Loucy (cell line): ENCODE results near the gene ARMC9.

Experiments used
- H2AFZ ChIP-seq: fragments of 200-600 bp; sonication (generic); 2 replicates; pipeline ENCODE4 v1.6.0; 2016; ENCODE audit warnings: antibody characterized with exemption, mild to moderate bottlenecking, low read length, moderate library complexity
- H3F3A ChIP-seq: fragments of 200-600 bp; 2 replicates; pipeline ENCODE4 v1.6.0; 2016; ENCODE audit warnings: antibody characterized with exemption, low read depth, mild to moderate bottlenecking
- H3K27me3 ChIP-seq: fragments of 200-600 bp; sonication (generic); 2 replicates; pipeline ENCODE4 v1.6.1; 2014; ENCODE audit warnings: low read length, mild to moderate bottlenecking; ENCODE audit not compliant: insufficient read depth, poor library complexity, severe bottlenecking
- H3K36me3 ChIP-seq: fragments of 200-600 bp; sonication (generic); 2 replicates; pipeline ENCODE4 v1.6.1; 2016; ENCODE audit warnings: low read length; ENCODE audit not compliant: insufficient read depth
- H3K4me1 ChIP-seq: fragments of 200-600 bp; sonication (generic); 2 replicates; pipeline ENCODE4 v1.5.1; 2014; ENCODE audit warnings: low read length, mild to moderate bottlenecking; ENCODE audit not compliant: insufficient read depth, poor library complexity, severe bottlenecking
- H3K4me2 ChIP-seq: fragments of 200-600 bp; sonication (generic); 2 replicates; pipeline ENCODE4 v1.6.0; 2014; ENCODE audit warnings: antibody characterized with exemption, low read length, low read depth, mild to moderate bottlenecking; ENCODE audit not compliant: poor library complexity, severe bottlenecking
- H3K4me3 ChIP-seq: fragments of 200-600 bp; sonication (generic); 2 replicates; pipeline ENCODE4 v1.5.1; 2014; ENCODE audit warnings: low read length, mild to moderate bottlenecking, mixed read lengths; ENCODE audit not compliant: poor library complexity, severe bottlenecking
- H3K79me2 ChIP-seq: fragments of 200-600 bp; sonication (generic); 2 replicates; pipeline ENCODE4 v1.6.1; 2014; ENCODE audit warnings: low read length; ENCODE audit not compliant: insufficient read depth
- H3K9ac ChIP-seq: fragments of 200-600 bp; sonication (generic); 2 replicates; pipeline ENCODE4 v1.6.0; 2014; ENCODE audit warnings: mild to moderate bottlenecking, low read depth, low read length, moderate library complexity; ENCODE audit not compliant: poor library complexity, severe bottlenecking
- H3K9me2 ChIP-seq: fragments of 200-600 bp; sonication (generic); replicated peaks from 2 replicates; pipeline ENCODE4 v1.6.1; 2016; ENCODE audit warnings: low read depth, low read length, mixed read lengths
- H3K9me3 ChIP-seq: fragments of 200-600 bp; sonication (generic); 2 replicates; pipeline ENCODE4 v1.6.1; 2014; ENCODE audit warnings: mild to moderate bottlenecking, antibody characterized with exemption, low read length, low read depth; ENCODE audit not compliant: insufficient read depth
- H4K20me1 ChIP-seq: fragments of 200-600 bp; sonication (generic); 2 replicates; pipeline ENCODE4 v1.6.0; 2014; ENCODE audit warnings: antibody characterized with exemption, low read length, mild to moderate bottlenecking; ENCODE audit not compliant: insufficient read depth, poor library complexity, severe bottlenecking
- CTCF ChIP-seq: fragments of 200-600 bp; sonication (generic); conservative IDR thresholded peaks from 2 replicates; pipeline ENCODE4 v1.5.1; 2014; ENCODE audit warnings: mild to moderate bottlenecking, antibody characterized with exemption, low read length
- EZH2phosphoT487 ChIP-seq: fragments of 200-600 bp; IDR thresholded peaks from 2 replicates; pipeline ENCODE4 v1.6.1; 2018; ENCODE audit warnings: antibody characterized with exemption, mild to moderate bottlenecking, moderate library complexity, borderline replicate concordance

Gene ARMC9

GRCh38 chr2:231326404-231326803 lies 128.0 kb downstream of the ARMC9 start:
- Histone ChIP-seq H3K4me3 (no peak overlapping the region), H3K9me2 (no peaks in the 10 kb centered on the region), H3K36me3 (no peaks in the 10 kb centered on the region), H3F3A (no peaks in the 10 kb centered on the region), H3K4me2 (no peak overlapping the region), H3K9ac (no peak overlapping the region), H3K79me2 (no peaks in the 10 kb centered on the region), H3K9me3 (no peaks in the 10 kb centered on the region), H4K20me1 (no peaks in the 10 kb centered on the region), H2AFZ (no peak overlapping the region), H3K27me3 (no peaks in the 10 kb centered on the region), H3K4me1 (no peaks in the 10 kb centered on the region)
- TF ChIP-seq CTCF (no peak), EZH2phosphoT487 (no peak)

GRCh38 chr2:231330311-231330710 lies 131.9 kb downstream of the ARMC9 start:
- no peak for TF ChIP-seq EZH2phosphoT487

GRCh38 chr2:231331533-231331932 lies 133.1 kb downstream of the ARMC9 start:
- H2AFZ ChIP-seq, result no peak overlapping the region
- no peaks in the 10 kb centered on the region for H3K4me1 ChIP-seq
- no peak overlapping the region for H3K9ac ChIP-seq
- H4K20me1 ChIP-seq, result no peaks in the 10 kb centered on the region
- no peaks in the 10 kb centered on the region for H3F3A ChIP-seq
- TF ChIP-seq EZH2phosphoT487 (no peak), CTCF (no peak)
- H3K9me2 ChIP-seq, result no peaks in the 10 kb centered on the region
- no peaks in the 10 kb centered on the region for H3K9me3 ChIP-seq
- H3K4me3 ChIP-seq, result no peak overlapping the region
- no peaks in the 10 kb centered on the region for H3K79me2 ChIP-seq
- no peak overlapping the region for H3K4me2 ChIP-seq
- no peaks in the 10 kb centered on the region for H3K27me3 ChIP-seq
- no peaks in the 10 kb centered on the region for H3K36me3 ChIP-seq

More at GRCh38 chr2:231330311-231330710, 131.9 kb downstream of the ARMC9 start:
- Histone ChIP-seq H3K27me3 (no peaks in the 10 kb centered on the region), H3K4me1 (no peaks in the 10 kb centered on the region), H2AFZ (no peak overlapping the region), H3K4me2 (no peak overlapping the region), H3K9me3 (no peaks in the 10 kb centered on the region), H3K36me3 (no peaks in the 10 kb centered on the region), H4K20me1 (no peaks in the 10 kb centered on the region), H3K9ac (no peak overlapping the region), H3K4me3 (no peak overlapping the region), H3K79me2 (no peaks in the 10 kb centered on the region), H3F3A (no peaks in the 10 kb centered on the region), H3K9me2 (no peaks in the 10 kb centered on the region)

- no peak overlapping the region for H2AFZ ChIP-seq
- no peak overlapping the region for H3K4me3 ChIP-seq
- no peaks in the 10 kb centered on the region for H3K9me2 ChIP-seq
- no peaks in the 10 kb centered on the region for H3K36me3 ChIP-seq
- no peaks in the 10 kb centered on the region for H3F3A ChIP-seq
- no peak overlapping the region for H3K9ac ChIP-seq
- TF ChIP-seq CTCF, result no peak
- no peak for TF ChIP-seq EZH2phosphoT487
- no peak overlapping the region for H3K4me2 ChIP-seq
- no peaks in the 10 kb centered on the region for H3K79me2 ChIP-seq
- no peaks in the 10 kb centered on the region for H3K27me3 ChIP-seq
- H3K9me3 ChIP-seq, result no peaks in the 10 kb centered on the region
- no peaks in the 10 kb centered on the region for H3K4me1 ChIP-seq
- H4K20me1 ChIP-seq, result no peaks in the 10 kb centered on the region
Measured at GRCh38 chr2:231332388-231332787, 134.0 kb downstream of the ARMC9 start.
